IMR-90 (cell line): ENCODE data around the gene SMARCC2. TPM values are rescaled to one million over a fixed set of nuclear protein-coding genes. Genes with fewer than 3 reads are reported as not detected.

Source experiments
- ATAC-seq: fragments of 200-7000 bp; cut with Tn5 transposase; 2 replicates; pipeline ENCODE4 v1.9.1; 2020; ENCODE audit warnings: low read depth, mild to moderate bottlenecking, moderate library complexity
- BruUV-seq: library from RNA; stranded (reverse); fragments of 400-500 nt; replicated peaks from 2 replicates; lab custom pipeline; 2021; lab: Mats Ljungman, UMichigan
- CTCF ChIA-PET: fragments of 300-600 bp; formaldehyde crosslinking; extraction: SDS; loops from one replicate; lab custom pipeline; 2021; ENCODE audit warnings: antibody characterized with exemption; lab: Yijun Ruan, JAX
- POLR2A ChIA-PET: fragments of 300-600 bp; sonication (Branson Sonifier 250); formaldehyde crosslinking; loops from one replicate; lab custom pipeline; 2022; ENCODE audit warnings: antibody characterized with exemption; ENCODE audit not compliant: unreplicated experiment; lab: Charles Lee
- DNase-seq: peaks from one replicate; pipeline ENCODE4 v3.0.0; 2013
- H2AFZ ChIP-seq: replicated peaks from 2 replicates; pipeline ENCODE3; 2013; ENCODE audit warnings: low read length, mild to moderate bottlenecking; ENCODE audit not compliant: poor library complexity
- H2AK5ac ChIP-seq: 2 replicates; pipeline ENCODE4 v1.6.1; 2013; ENCODE audit warnings: low read depth, low read length, inconsistent platforms
- H2AK9ac ChIP-seq: replicated peaks from 2 replicates; pipeline ENCODE3; 2013; ENCODE audit warnings: mild to moderate bottlenecking, low read depth, low read length, moderate library complexity; ENCODE audit not compliant: poor library complexity
- H2BK120ac ChIP-seq: 2 replicates; pipeline ENCODE4 v1.6.1; 2013; ENCODE audit warnings: low read depth, low read length, inconsistent platforms
- H2BK15ac ChIP-seq: 3 replicates; pipeline ENCODE4 v1.6.1; 2013; ENCODE audit warnings: low read depth, low read length, inconsistent platforms
- H2BK20ac ChIP-seq: 2 replicates; pipeline ENCODE4 v1.6.1; 2013; ENCODE audit warnings: low read depth, mild to moderate bottlenecking, inconsistent platforms, low read length, moderate library complexity
- H2BK5ac ChIP-seq: 2 replicates; pipeline ENCODE4 v1.6.1; 2013; ENCODE audit warnings: mild to moderate bottlenecking, low read depth, low read length, inconsistent platforms; ENCODE audit not compliant: poor library complexity, severe bottlenecking
- H3K14ac ChIP-seq: replicated peaks from 2 replicates; pipeline ENCODE4 v1.6.1; 2013; ENCODE audit warnings: low read depth, low read length, inconsistent platforms
- H3K18ac ChIP-seq: 2 replicates; pipeline ENCODE4 v1.6.1; 2013; ENCODE audit warnings: low read depth, low read length, control low read depth
- H3K23ac ChIP-seq: 2 replicates; pipeline ENCODE4 v1.6.1; 2013; ENCODE audit warnings: low read depth, low read length, inconsistent platforms
- H3K27ac ChIP-seq: 2 replicates; pipeline ENCODE4 v1.5.1; 2013; ENCODE audit warnings: mild to moderate bottlenecking, control low read depth, low read length; ENCODE audit not compliant: insufficient read depth
- H3K27me3 ChIP-seq: 2 replicates; pipeline ENCODE4 v1.6.1; 2013; ENCODE audit warnings: low read length; ENCODE audit not compliant: control insufficient read depth, insufficient read depth
- H3K36me3 ChIP-seq: 2 replicates; pipeline ENCODE4 v1.6.1; 2013; ENCODE audit warnings: low read length, mixed read lengths; ENCODE audit not compliant: control insufficient read depth, insufficient read depth
- H3K4ac ChIP-seq: 2 replicates; pipeline ENCODE4 v1.6.1; 2013; ENCODE audit warnings: low read depth, low read length, inconsistent platforms
- H3K4me1 ChIP-seq: 2 replicates; pipeline ENCODE4 v1.6.1; 2013; ENCODE audit warnings: low read length, mixed read lengths; ENCODE audit not compliant: control insufficient read depth, insufficient read depth
- H3K4me2 ChIP-seq: 2 replicates; pipeline ENCODE4 v1.6.1; 2013; ENCODE audit warnings: low read depth, mild to moderate bottlenecking, control low read depth, low read length, moderate library complexity
- H3K4me3 ChIP-seq: 2 replicates; pipeline ENCODE4 v1.5.1; 2013; ENCODE audit warnings: low read depth, mild to moderate bottlenecking, control low read depth, low read length, moderate library complexity; ENCODE audit not compliant: insufficient read depth
- H3K56ac ChIP-seq: 2 replicates; pipeline ENCODE4 v1.6.1; 2013; ENCODE audit warnings: low read length, inconsistent platforms; ENCODE audit not compliant: insufficient read depth; ENCODE audit errors: extremely low read depth
- H3K79me1 ChIP-seq, 2 experiments: 2 replicates each; pipeline ENCODE4 v1.6.1; 2013; ENCODE audit warnings: low read length in 2 of 2, inconsistent platforms in 1 of 2, low read depth in 1 of 2
- H3K9ac ChIP-seq: 2 replicates; pipeline ENCODE4 v1.6.1; 2013; ENCODE audit warnings: low read depth, low read length, control low read depth
- H3K9me1 ChIP-seq: 2 replicates; pipeline ENCODE4 v1.6.1; 2013; ENCODE audit warnings: low read length, inconsistent platforms; ENCODE audit not compliant: insufficient read depth
- H3K9me3 ChIP-seq: 2 replicates; pipeline ENCODE4 v1.6.1; 2013; ENCODE audit warnings: low read length; ENCODE audit not compliant: control insufficient read depth, insufficient read depth
- H4K20me1 ChIP-seq: 2 replicates; pipeline ENCODE4 v1.6.1; 2013; ENCODE audit warnings: low read length, inconsistent platforms; ENCODE audit not compliant: insufficient read depth
- H4K5ac ChIP-seq: 2 replicates; pipeline ENCODE4 v1.6.1; 2013; ENCODE audit warnings: mild to moderate bottlenecking, low read depth, low read length, control low read depth
- H4K8ac ChIP-seq, 2 experiments: 2 replicates each; pipeline ENCODE4 v1.6.1; 2013; ENCODE audit warnings: low read depth in 2 of 2, low read length in 2 of 2, control low read depth in 1 of 2, inconsistent platforms in 1 of 2
- H4K91ac ChIP-seq: 2 replicates; pipeline ENCODE4 v1.6.1; 2013; ENCODE audit warnings: low read depth, low read length, inconsistent platforms; ENCODE audit not compliant: insufficient read depth
- BHLHE40 ChIP-seq: fragments of 150-350 bp; IDR thresholded peaks from 2 replicates; pipeline ENCODE4 v1.6.1; 2016; ENCODE audit warnings: mild to moderate bottlenecking, low read depth, low read length
- CTCF ChIP-seq: conservative IDR thresholded peaks from 2 replicates; pipeline ENCODE4 v1.5.1; 2012; ENCODE audit warnings: mild to moderate bottlenecking, low read depth, low read length, improper control_type of control experiment
- ELK1 ChIP-seq: fragments of 150-350 bp; IDR thresholded peaks from 2 replicates; pipeline ENCODE4 v1.6.1; 2016; ENCODE audit warnings: low read depth, mild to moderate bottlenecking, low read length, moderate library complexity, borderline replicate concordance
- FOS ChIP-seq: fragments of 150-350 bp; IDR thresholded peaks from 2 replicates; pipeline ENCODE4 v1.6.1; 2016; ENCODE audit warnings: low read depth, low read length
- MXI1 ChIP-seq: IDR thresholded peaks from 2 replicates; pipeline ENCODE4 v1.6.1; 2012; ENCODE audit warnings: low read depth, mild to moderate bottlenecking, low read length, moderate library complexity, borderline replicate concordance
- POLR2A ChIP-seq: IDR thresholded peaks from 2 replicates; pipeline ENCODE4 v1.6.1; 2012; ENCODE audit warnings: mild to moderate bottlenecking, low read depth, low read length
- RAD21 ChIP-seq: IDR thresholded peaks from 2 replicates; pipeline ENCODE4 v1.6.1; 2012; ENCODE audit warnings: low read length, improper control_type of control experiment
- SMC3 ChIP-seq: fragments of 150-350 bp; IDR thresholded peaks from 2 replicates; pipeline ENCODE4 v1.6.1; 2016; ENCODE audit warnings: low read depth, mild to moderate bottlenecking, antibody characterized with exemption, low read length, moderate library complexity
- USF2 ChIP-seq: fragments of 150-350 bp; IDR thresholded peaks from 2 replicates; pipeline ENCODE4 v1.6.1; 2017; ENCODE audit warnings: mild to moderate bottlenecking, antibody characterized with exemption, low read length, low read depth
- whole genome bisulfite sequencing, 2 experiments: methylation state at CpG; one replicate each; pipeline versions ENCODE4 v1.1.5 to v1.1.7; 2013; ENCODE audit warnings: missing lambda C conversion rate in 2 of 2; ENCODE audit not compliant: insufficient read length in 1 of 2; ENCODE audit errors: extremely low coverage in 2 of 2; 5-methylcytosine and 5-hydroxymethylcytosine counted together
- dilution Hi-C: fragments of 300-500 bp; cut with HindIII; formaldehyde crosslinking; loops from one replicate; pipeline ENCODE4 v1.14.3; 2018; ENCODE audit warnings: low sequenced_read_pairs; ENCODE audit not compliant: unreplicated experiment
- in situ Hi-C: fragments of 300-500 bp; cut with MboI; formaldehyde crosslinking; loops from 3 replicates; pipeline ENCODE4 v1.14.3; 2019; ENCODE audit warnings: low sequenced_read_pairs, inconsistent platforms, mixed read lengths
- intact Hi-C: fragments of 100-400 bp; cut with micrococcal nuclease; formaldehyde crosslinking; loops from 2 replicates; pipeline ENCODE4 v1.10.0; 2022
- polyA plus RNA-seq, 3 experiments: library from polyadenylated mRNA; depleted of rRNA; stranded (reverse); fragments of >200 nt; gene quantifications; 2 replicates each; pipeline ENCODE4 v1.2.3, GENCODE V29; 2012; ENCODE audit warnings: low replicate concordance in 1 of 3
- total RNA-seq: library from RNA; depleted of rRNA; stranded (reverse); fragments of >200 nt; gene quantifications from 2 replicates; pipeline ENCODE4 v1.2.3, GENCODE V29; 2012

Gene SMARCC2
- total and polyA plus RNA-seq, 2 of the 4 experiments (the other 2 are of a cell fraction), result 42.3 to 43.8 TPM

- Histone ChIP-seq H4K91ac (0 out of 2 replicates have a peak overlapping the region, but pooled peaks have one; percentile 28), H3K56ac (peak overlapping the region; percentile 72), H2AK9ac (no peak overlapping the region), H2AK5ac (no peak overlapping the region), H3K36me3 (peaks cover 22% of the 10 kb centered on the region), H2BK15ac (0 out of 3 replicates have a peak overlapping the region, but pooled peaks have one; percentile 3), H3K9ac (peak overlapping the region; percentile 40), H3K9me1 (no peaks in the 10 kb centered on the region), H3K79me1 (peaks cover 45 to 75% of the 10 kb centered on the region in 2 experiments), H4K20me1 (no peaks in the 10 kb centered on the region), H3K27me3 (no peaks in the 10 kb centered on the region), H3K18ac (no peak overlapping the region), H3K4me2 (peak overlapping the region; percentile 75), H2BK20ac (no peak overlapping the region), H2BK5ac (peak overlapping the region; percentile 61), H3K27ac (peak overlapping the region; percentile 20; the same call in 1 of the 2 replicates), H3K9me3 (no peaks in the 10 kb centered on the region), H3K14ac (peak overlapping the region; percentile 60), H2AFZ (peak overlapping the region; percentile 64), H3K4me1 (peaks cover 6% of the 10 kb centered on the region; the same call in 1 of the 2 replicates), H3K4ac (peak overlapping the region; percentile 22; the same call in 1 of the 2 replicates), H3K23ac (0 out of 2 replicates have a peak overlapping the region, but pooled peaks have one; percentile 4), H2BK120ac (0 out of 2 replicates have a peak overlapping the region, but pooled peaks have one; percentile 13), H3K4me3 (peak overlapping the region; percentile 36), H4K5ac (0 out of 2 replicates have a peak overlapping the region, but pooled peaks have one; percentile 3), H4K8ac (peak overlapping the region; percentile 8 to 32; a peak in 2 of 4 replicates)
- no peak for ATAC-seq
- in situ Hi-C loops, result loop anchor here (5.0 kb wide), 1 partner anchor 60 kb away; the partner anchor contains the start of gene SMARCC2
- intact Hi-C loops, result loop anchor here (2.0 kb wide), 2 partner anchors 31 to 61 kb away; partner anchors contain the start of genes MYL6 and SMARCC2
- ChIA-PET POLR2A (interaction anchor here (1.3 to 1.9 kb wide), 3 partner anchors 10 to 95 kb away, joined by 3 to 8 read pairs (median 5); partner anchors contain the start of genes MYL6, RNF41 and ZC3H10), CTCF (interaction anchor here (1.0 to 1.3 kb wide), 3 partner anchors 9 to 80 kb away, joined by 4 to 10 read pairs (median 6); partner anchors contain the start of genes SMARCC2 and ZC3H10)
- no peak for TF ChIP-seq ELK1
- TF ChIP-seq SMC3, result no peak
- TF ChIP-seq USF2, result no peak
- TF ChIP-seq MXI1, result no peak
- TF ChIP-seq BHLHE40, result no peak
- TF ChIP-seq POLR2A, result no peak
- 0 out of 2 replicates have a peak, but pooled peaks have one; percentile 4 for TF ChIP-seq CTCF
- no peak for TF ChIP-seq FOS
- TF ChIP-seq RAD21, result no peak
- no CpG with 5 or more reads among the region's 8 CpGs for WGBS, 2 experiments
- no TSS peak for BruUV-seq
- dilution Hi-C loops, result no loop called here
- no peak for DNase-seq
Measured at GRCh38 chr12:56127485-56127887, 61.8 kb downstream of the SMARCC2 start.
